Measurements from ENCODE around the gene MAGI1. TPM values are rescaled to one million over a fixed set of nuclear protein-coding genes. Genes with fewer than 3 reads are reported as not detected.
A peak's percentile ranks its signal among the peaks of the same experiment; 100 is the strongest.

MAGI1 gene
- total RNA-seq, 1 experiment from 2014 or later = 0.93 TPM

DNA sequence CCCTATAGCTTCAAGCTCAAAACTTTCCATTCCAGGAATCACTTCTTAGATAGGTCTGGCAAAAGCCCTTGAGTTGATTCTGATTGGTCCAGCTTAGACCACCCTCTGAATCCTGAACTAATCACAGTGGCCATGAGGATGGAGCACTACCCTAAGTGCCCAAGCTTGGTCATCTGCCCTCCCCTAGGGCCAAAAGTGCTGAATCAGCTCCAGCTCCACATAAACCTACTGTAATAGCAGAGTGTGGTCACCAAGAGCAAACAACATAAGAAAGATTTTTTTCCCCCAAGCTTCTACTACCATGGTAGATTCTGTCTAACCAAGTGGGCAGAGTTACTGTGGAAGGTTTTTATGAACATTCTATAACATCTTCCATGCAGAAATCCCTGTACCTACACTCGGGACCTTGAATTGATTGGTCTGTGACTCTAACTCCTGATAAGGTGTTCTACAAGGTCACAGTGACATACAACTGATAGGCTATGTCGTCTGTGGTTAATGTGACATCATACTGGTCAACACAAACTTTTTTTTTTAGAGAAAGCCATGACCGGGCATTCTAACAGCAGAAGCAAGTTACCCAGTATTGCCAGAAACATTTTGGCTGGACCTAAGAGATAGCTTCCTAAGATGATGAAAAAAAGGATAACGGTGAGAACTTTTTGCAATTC, 320.9 kb downstream of the MAGI1 start:
- DNase-seq (ENCODE audit: low spot score) = no peak

DNA sequence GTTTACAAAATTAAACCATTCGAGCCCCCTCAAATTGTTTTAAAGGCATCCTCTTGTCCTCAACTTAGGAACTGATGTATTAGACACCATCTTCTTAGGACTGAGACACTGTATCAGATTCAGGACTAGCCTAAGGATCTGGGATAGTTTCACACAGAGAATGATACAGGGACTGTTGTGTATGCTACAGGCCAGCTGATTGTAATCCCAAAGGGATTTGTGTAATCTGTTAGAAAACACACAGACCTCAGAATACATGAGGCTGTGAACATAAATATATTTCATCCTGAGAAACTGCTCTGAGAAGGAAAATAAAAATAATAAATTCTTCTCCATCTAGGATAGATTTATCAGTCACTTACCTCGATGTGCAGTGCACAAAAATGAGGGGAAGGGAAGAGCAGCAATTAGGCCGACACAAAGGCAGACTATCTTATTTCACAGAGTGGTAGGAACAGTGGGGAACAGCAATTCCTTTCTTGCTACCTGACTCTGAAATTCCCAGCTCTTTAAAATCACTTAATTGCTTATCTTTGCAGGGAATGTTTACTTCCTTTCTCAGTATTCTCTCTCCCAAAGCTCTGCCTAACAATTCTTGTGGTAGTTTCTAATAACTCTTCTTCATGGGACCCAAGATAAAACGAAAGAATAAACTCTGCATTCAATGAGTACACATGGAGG, 322.5 kb downstream of the MAGI1 start:
- no peak for DNase-seq (ENCODE audit: low spot score)

DNA sequence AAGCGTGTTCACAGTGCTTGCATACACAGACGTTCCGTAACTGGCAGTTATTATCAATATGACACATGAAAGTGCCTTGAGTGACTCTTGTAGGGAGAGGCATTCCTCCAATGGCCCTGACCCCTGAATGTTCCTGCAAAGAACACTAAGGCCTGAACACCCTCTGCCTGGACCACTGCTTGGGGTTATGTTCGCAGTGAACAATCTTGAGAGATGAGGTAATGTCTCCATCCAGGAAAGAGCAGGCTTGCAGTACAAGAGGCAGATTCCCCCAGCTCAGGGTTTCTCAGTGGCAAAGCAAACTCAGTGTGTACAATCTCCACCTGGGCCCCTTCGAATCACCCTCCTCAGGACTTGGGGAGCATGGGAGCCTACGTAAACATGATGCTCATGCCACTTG, 324.6 kb downstream of the MAGI1 start:
- no peak for DNase-seq (ENCODE audit: low spot score)

DNA sequence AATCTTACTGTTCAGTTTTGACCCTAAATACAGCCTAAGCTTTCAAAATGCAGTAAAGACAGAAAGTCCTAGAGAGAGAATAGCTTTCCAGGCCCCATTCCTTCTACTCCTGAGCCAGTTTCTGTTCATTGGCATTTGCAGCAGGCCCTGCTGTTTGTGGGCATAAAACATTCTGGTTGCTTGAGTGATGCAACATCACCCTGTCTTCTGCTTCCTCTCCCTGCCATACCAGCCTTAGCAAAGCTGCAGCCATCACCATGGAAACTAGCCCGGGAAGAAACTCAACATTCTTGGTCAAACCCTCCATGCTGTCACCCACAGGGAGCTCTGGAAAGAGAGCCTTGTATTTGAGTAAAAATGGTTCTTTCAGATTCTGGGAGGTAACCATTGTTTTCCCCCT, 325.7 kb downstream of the MAGI1 start:
- DNase-seq (ENCODE audit: low spot score) = peak; percentile 35

DNA sequence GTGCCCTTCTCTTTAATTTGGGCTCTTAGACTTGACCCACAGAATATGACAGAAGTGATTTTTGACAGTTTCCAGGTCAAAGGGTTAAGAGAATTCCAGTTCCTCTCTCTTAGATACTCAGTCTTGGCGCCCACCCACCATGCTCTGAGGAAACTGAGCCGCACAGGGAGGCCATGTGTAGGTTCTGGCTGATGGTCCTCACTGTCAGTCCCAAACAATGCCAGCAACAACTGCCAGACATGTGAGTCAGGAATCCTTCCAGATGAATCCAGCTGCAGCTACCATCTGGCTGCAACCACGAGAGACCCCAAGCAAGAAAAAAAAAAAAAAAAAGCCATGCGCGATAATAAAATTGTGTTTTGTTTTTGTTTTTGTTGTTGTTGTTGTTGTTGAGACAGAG, 326.6 kb downstream of the MAGI1 start:
- DNase-seq (ENCODE audit: low spot score) = no peak

DNA sequence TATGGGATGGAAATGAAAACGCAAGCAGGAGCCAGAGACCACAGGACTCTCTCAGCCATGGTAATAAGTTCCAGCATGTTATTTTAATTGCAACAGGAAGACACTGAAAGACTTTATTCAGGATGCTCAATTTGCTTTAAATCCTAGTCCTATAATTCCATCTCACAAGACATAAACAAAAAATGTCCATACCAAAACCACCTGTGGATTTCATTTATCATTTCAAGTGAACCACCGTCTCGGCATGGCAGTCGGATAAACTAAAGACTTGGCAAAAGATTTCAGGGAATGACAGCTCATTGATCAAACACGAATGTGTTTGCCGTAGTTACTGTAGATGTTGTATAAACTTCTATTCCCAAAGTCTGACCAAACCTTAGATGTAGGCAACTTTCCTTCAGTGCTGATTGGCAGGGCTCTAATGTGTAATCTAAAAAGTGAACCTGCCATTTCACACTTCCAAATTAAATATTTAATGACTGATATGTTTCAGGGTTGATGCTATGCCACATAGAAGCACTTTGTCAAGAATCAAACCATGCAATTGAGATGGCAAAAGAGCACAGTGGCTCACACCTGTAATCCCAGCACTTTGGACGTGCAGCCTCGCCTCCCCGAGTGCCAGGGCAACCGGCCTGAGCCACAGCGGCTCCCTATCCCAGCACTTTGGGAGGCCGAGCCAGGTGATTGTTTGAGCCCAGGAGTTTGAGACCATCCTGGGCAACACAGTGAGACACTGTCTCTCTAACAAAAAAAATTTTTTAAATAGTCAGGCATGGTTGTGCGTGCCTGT, 331.7 kb downstream of the MAGI1 start:
- no peak for DNase-seq (ENCODE audit: low spot score)

DNA sequence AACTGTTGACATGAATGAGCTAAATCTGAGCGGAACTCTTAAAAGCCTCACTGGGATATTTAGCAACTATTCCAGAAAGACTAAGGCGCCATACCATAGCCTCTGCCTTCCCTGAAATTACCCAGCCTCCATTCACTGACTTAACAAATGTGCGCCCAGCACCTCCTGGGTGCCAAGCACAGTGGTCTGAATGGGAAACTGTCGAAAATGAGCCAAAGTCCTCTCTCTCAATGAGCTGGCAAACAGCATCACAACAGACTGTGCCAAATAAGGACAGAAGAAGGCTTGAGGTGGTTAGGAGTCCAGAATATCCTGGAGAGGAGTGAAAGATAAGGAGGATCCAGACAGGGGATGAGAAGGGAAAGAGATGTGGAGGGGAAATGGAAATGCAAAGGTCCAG, 332.4 kb downstream of the MAGI1 start:
- no peak for DNase-seq (ENCODE audit: low spot score)

DNA sequence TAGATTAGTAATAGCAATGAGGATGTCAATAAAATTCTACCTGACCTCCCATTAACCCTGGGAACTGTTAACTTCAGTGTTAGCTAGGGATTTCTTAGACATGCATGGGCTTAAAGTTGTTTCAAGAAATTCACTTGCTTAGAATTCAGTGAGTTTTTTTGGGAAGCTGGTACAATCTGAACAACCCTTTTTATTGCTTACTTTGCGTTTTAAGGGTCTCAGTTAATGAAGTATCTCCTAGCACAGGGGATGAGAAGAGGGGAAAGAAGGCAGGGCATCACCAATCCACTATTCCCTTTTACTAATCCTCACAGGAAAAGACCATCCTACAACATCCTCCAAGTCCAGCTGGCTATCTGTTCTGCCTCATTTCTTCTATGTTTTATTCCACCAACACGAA, 334.9 kb downstream of the MAGI1 start:
- DNase-seq (ENCODE audit: low spot score) = no peak

DNA sequence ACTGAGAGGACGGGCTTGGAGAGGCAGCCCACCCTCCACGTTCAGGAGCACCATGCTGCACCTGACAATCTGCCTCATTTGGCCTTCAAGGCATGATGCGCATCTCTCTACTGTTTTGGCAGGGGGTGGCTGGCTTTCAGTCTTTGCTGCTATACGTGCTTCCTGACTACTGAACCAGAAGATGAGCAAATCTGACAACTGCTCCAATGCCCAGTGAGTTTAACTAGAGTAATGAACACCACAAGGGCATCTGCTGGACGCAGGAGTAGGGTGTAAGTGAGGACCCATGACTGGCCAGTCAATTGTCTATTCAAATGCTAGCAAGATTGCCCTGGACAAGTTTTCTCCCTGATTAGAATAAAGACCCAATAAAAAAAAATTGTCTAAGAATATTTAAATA, 335.7 kb downstream of the MAGI1 start:
- DNase-seq (ENCODE audit: low spot score) = no peak

DNA sequence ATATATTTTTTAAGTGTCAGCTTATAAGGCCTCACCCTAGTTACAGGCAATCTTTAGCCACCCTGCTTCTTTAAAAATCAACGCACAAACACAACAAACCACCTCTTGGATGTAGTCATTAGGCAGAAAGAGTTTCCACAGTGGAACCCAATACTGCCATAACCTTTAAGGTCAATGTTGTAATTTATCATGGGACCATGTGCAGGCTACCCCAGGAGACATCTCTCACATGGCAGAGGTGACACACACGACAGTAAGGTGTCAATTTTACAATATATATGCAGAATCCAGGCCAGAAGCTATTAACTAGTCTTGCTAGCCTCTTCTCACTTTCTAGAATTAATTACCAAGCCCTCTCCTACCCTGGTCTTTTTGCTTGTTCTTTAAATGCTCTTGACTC, 336.5 kb downstream of the MAGI1 start:
- no peak for DNase-seq (ENCODE audit: low spot score)

DNA sequence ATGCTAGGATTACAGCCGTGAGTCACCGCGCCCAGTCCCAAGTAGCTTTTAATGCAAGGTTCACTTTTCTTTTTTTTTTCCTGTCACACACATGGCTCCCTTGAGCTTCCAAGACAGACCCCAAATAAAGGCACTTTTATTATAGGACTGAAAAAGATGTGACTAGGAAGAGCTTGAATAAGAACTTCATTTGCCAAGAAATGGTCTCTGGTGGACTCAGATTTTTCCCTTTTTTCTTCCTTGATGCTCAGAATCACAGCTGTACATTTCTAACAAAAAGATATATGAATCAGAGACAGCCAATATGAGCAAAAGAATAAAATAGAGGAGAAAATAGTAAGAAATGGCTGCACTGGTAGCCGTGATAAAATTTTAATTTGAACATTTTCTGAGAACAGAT, 337.2 kb downstream of the MAGI1 start:
- DNase-seq (ENCODE audit: low spot score) = no peak

DNA sequence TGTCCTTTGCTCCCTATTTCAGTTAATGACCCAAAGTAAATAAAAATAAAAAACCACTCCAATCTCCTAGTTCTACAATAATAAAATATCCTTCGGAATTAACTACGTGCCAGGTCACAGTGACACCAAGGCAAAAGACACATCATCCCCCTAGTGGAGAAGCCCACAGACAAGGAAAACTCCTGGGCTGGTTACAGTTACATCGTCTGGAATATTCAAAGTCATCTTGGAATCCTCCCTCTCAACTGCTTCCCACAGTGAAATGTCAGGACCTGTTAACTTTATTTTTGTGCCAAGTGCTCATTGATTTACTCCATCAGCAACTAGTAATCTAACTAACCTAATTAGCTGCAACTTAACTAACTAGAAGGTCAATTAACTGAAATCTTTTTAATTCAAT, 349.3 kb downstream of the MAGI1 start:
- no peak for DNase-seq (ENCODE audit: low spot score)

DNA sequence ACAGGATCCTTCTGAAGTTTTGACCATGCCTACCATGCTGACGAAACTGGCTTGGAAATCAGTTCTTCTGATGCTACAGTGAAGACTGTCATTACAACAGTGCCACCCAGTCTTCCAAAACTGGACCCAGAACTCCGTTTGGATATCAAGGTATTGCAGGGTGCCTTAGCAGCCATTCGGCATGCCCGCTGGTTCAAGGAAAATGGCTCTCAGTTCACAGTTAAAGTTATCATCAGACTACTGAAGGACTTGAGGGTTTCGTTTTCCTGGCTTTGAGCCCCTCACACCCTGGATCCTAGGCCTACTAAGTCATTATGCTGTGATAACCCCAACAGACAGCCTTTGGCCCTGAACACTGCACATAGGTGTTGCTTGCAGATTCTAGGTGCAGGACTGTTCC, 351.0 kb downstream of the MAGI1 start:
- DNase-seq (ENCODE audit: low spot score) = no peak

DNA sequence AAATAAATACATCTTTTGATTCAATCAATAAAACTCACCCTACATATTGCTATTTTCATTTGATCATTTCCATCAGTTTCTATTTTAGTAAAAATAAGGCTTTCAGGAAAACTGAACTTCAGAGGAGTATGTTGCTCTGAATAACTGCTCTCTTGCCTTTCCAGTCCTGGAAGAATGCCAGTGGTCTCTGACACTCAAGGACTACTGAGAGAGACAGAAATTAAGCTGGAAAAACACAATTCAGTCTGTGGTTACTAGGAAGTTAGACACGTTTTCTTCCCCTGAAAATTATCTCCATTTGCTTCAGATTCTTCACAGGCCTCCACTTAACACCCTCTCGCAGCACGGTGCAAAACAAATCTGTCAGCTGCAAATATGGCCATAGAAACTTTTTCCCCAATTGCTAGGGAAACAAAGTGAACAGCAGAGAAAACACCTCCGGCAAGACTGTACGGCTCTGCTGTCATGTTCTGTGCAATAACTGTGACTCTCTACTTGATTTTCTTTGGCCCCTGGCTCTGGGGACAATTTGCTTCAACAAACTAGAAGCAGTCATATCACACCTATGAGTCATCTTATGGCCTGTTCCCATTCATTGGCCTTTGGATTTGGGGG, 353.0 kb downstream of the MAGI1 start:
- no peak for DNase-seq (ENCODE audit: low spot score)

DNA sequence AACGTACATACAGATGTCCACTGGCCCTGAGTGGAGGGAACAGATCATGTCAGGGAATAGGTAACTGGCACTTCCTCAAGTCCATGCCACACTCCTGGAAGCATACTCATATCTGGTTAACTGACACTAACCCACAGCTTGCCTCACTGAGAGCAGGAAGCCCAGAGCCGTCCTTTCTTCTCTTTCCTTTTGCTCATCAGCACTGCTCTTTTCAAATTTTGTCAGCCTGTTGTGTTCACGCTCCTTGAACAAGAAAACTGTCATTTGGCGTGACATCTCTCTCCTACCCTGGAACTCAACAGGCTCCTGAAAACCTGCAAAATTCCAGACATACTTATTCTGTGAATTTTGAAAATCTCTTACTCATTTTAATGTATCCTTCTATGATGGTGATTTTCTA, 360.2 kb downstream of the MAGI1 start:
- no peak for DNase-seq (ENCODE audit: low spot score)

DNA sequence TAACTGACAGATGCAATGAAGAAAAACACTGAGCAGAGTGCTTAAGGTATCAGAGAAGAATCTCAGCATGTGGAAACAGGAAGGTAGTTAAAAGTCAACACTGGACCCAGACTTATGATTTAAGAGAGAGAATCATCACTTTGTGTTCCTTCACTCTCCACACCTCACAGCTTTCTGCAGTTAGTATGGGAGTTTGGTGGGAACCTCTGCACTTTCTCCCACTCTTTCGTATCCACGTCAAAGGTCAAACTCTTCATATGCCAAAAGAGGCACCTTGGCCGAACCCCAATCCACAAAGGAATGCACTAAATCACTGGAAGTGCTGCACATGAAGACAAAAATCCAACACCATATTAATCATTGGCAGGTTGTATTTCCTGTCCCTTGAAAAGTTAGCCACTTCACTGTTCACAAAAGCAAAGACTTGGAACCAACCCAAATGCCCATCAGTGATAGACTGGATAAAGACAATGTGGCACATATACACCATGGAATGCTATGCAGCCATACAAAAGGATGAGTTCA, 361.2 kb downstream of the MAGI1 start:
- no peak for DNase-seq (ENCODE audit: low spot score)

DNA sequence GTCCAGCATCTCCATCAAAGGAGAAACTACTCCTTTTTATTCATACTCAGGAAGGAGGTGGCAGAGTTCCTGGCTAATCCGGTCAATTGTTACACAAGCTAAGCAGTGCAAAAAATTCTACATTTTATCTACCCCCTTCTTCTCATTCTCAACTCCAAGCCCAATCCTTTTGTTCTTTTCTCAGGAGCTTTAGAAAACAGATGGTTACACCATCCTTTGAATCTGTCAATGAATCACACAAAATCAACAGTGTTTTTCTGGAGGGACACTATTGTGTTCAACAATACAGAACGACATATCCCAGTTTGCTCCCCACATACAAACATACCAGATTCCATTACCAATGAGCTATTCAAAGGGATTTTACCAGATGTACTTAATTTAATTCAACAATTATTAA, 362.1 kb downstream of the MAGI1 start:
- no peak for DNase-seq (ENCODE audit: low spot score)

DNA sequence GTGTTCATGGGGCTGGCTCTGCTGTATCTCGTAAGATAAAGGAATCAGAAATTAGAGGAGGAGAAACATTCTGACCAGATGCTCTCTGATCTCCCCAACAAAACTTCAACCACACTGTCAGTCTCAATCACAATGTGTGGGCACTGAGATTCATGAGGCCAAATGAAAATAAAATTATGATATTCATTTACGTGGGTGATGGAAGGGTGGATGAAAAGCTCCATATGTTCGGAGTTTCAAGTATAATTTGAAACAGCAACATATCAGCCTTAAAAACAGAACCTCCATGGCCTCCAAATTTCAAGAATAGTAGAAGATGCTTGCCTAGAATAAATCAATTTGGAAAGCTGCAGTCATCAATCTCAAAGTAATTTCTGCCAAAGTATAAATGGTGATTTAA, 363.7 kb downstream of the MAGI1 start:
- no peak for DNase-seq (ENCODE audit: low spot score)

DNA sequence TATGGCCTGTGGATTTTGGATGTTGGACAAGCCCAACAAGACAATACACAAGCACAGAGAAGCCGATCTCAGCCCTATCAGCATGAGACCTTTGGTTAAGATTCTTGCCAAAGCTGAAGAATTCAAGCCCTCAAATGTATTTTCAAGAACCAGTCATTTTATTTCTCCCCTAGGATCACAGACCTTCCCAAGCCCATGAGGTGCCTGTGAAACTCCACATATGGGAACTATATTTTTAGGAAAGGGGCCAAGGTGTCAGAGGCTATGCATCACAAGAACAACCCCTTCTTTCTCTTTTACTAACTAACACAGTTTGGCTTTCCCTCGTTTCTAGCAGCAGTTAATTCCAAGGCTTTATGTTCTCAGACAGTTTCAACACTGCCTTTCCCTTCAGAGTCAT, 364.5 kb downstream of the MAGI1 start:
- DNase-seq (ENCODE audit: low spot score) = no peak

DNA sequence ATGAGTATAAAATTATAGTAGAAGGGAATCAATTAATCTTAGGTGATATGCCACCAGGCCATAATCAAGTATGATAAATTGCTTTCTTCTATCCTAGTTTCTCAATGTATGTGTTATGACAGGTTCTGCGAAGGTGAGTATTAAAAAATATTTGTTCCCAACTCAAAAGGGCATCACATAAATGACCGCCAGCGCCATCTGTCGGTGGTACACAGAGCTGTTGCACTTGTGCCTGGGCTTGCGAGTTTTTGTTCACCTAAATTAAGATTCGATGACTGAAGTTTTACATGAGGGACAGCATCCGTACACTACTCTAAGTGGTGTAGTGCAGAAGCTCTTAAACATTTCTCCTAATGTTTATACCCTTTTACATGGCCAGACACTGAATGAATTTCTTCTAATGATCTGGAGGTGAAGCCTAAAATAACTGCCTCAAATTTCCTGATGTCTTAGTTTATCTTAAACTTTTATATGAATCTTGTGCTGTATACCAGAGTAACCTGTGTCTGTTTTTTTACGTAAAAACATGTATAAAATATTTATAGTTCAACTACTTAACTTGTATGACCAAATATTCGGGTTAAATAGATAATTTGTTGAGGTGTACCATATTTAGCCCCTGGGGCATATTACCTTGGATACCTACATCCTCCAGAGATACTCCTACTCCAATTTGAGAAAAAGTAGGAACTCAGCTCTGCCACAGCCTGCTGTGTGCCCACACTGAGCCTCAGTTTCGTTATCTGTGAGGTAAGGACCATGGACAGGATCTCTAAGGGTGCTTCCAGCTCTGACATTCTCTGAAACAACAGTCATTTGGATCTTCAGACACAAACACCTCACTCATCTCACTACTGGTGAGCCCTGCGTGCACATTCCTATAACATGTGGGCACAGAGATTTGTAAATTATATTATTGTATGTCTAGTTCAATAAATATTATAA, 365.6 kb downstream of the MAGI1 start:
- DNase-seq (ENCODE audit: low spot score) = peak; percentile 8

DNA sequence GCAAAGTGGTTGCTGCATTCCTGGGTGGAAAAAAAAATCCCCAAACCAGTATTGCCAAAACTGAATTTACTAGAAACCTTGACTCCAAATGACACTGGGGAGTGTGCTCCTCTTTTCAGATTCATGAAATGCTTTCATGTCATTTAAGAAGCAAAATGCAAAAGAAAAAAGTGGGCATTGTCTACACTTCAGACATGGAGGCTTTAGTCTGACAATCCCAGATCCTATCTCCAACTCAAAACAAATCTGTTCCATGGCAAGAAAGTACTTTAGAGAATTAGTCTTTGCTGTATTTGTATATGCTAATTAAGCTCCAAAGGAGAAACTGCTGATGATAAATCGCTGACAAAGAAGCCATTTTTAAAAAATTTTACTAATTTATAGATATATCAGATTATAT, 366.7 kb downstream of the MAGI1 start:
- no peak for DNase-seq (ENCODE audit: low spot score)

Data from H4 (cell line).